GM23248 (cell line): ENCODE measurements around the gene VWF. TPM values are rescaled to one million over a fixed set of nuclear protein-coding genes. Genes with fewer than 3 reads are reported as not detected.

Source experiments
- DNase-seq: peaks from one replicate; pipeline ENCODE4 v3.0.0-alpha.2; 2015
- H2AFZ ChIP-seq: fragments of 200-600 bp; sonication (generic); 2 replicates; pipeline ENCODE4 v1.6.1; 2016; ENCODE audit warnings: antibody characterized with exemption
- H3F3A ChIP-seq: fragments of 200-600 bp; sonication (generic); 2 replicates; pipeline ENCODE4 v1.6.1; 2016; ENCODE audit warnings: mild to moderate bottlenecking, antibody characterized with exemption, mixed run types; ENCODE audit not compliant: insufficient read depth
- H3K27ac ChIP-seq: fragments of 200-600 bp; sonication (generic); 2 replicates; pipeline ENCODE4 v1.5.1; 2016; ENCODE audit warnings: mild to moderate bottlenecking
- H3K27me3 ChIP-seq: fragments of 200-600 bp; sonication (generic); replicated peaks from 2 replicates; pipeline ENCODE4 v1.6.1; 2016; ENCODE audit warnings: mild to moderate bottlenecking; ENCODE audit not compliant: insufficient read depth
- H3K36me3 ChIP-seq: fragments of 200-600 bp; sonication (generic); 2 replicates; pipeline ENCODE4 v1.6.1; 2016; ENCODE audit warnings: low read depth, mild to moderate bottlenecking
- H3K4me1 ChIP-seq: fragments of 200-600 bp; sonication (generic); 2 replicates; pipeline ENCODE4 v1.6.1; 2016; ENCODE audit warnings: mild to moderate bottlenecking; ENCODE audit not compliant: insufficient read depth
- H3K4me2 ChIP-seq: fragments of 200-600 bp; sonication (generic); one replicate; pipeline ENCODE4 v1.6.1; 2016; ENCODE audit warnings: mild to moderate bottlenecking; ENCODE audit not compliant: unreplicated experiment
- H3K4me3 ChIP-seq: fragments of 200-600 bp; sonication (generic); 2 replicates; pipeline ENCODE4 v1.5.1; 2016; ENCODE audit warnings: mild to moderate bottlenecking
- H3K79me2 ChIP-seq: fragments of 200-600 bp; sonication (generic); 2 replicates; pipeline ENCODE4 v1.6.1; 2016; ENCODE audit warnings: mild to moderate bottlenecking; ENCODE audit not compliant: insufficient read depth
- H3K9ac ChIP-seq: fragments of 200-600 bp; sonication (generic); 2 replicates; pipeline ENCODE4 v1.6.1; 2016; ENCODE audit warnings: mild to moderate bottlenecking
- H3K9me2 ChIP-seq: fragments of 200-600 bp; sonication (generic); 2 replicates; pipeline ENCODE4 v1.6.1; 2016; ENCODE audit warnings: mixed run types, mild to moderate bottlenecking, moderate library complexity; ENCODE audit not compliant: insufficient read depth
- H3K9me3 ChIP-seq: fragments of 200-600 bp; sonication (generic); one replicate; pipeline ENCODE4 v1.6.1; 2017; ENCODE audit warnings: low read depth
- H4K20me1 ChIP-seq: fragments of 200-600 bp; sonication (generic); 2 replicates; pipeline ENCODE4 v1.6.0; 2016; ENCODE audit not compliant: insufficient read depth
- EZH2 ChIP-seq: fragments of 200-600 bp; sonication (generic); IDR thresholded peaks from 2 replicates; pipeline ENCODE4 v1.6.1; 2018; ENCODE audit warnings: antibody characterized with exemption, mild to moderate bottlenecking; ENCODE audit not compliant: insufficient read depth, poor library complexity, severe bottlenecking
- EZH2phosphoT487 ChIP-seq: fragments of 200-600 bp; sonication (generic); IDR thresholded peaks from 2 replicates; pipeline ENCODE4 v1.6.1; 2018; ENCODE audit warnings: antibody characterized with exemption, moderate library complexity, mild to moderate bottlenecking, low read depth; ENCODE audit not compliant: insufficient read depth
- WGBS, 2 experiments: methylation state at CpG; one replicate each; pipeline ENCODE4 v1.1.6; 2015 to 2017; ENCODE audit warnings: low lambda C conversion rate in 2 of 2, low coverage in 1 of 2; ENCODE audit errors: missing lambda C conversion rate in 2 of 2; 5-methylcytosine and 5-hydroxymethylcytosine counted together
- in situ Hi-C: fragments of 300-500 bp; cut with MboI; formaldehyde crosslinking; loops from 2 replicates; pipeline ENCODE4 v1.15.0; 2020
- polyA plus RNA-seq: library from polyadenylated mRNA; unstranded; fragments of >200 nt; fragmentation: Nextera tagmentation; extraction: Ambion mirVana; gene quantifications from 2 replicates; pipeline ENCODE4 v1.2.1, GENCODE V29; 2016
- total RNA-seq: library from RNA; depleted of rRNA; stranded (reverse); fragments of >200 nt; shearing (Covaris generic); gene quantifications from 2 replicates; pipeline ENCODE4 v1.2.3, GENCODE V29; 2014

Gene VWF
- total and polyA plus RNA-seq, 2 experiments from 2014 or later: 0.14 TPM; not detected in 1

DNA sequence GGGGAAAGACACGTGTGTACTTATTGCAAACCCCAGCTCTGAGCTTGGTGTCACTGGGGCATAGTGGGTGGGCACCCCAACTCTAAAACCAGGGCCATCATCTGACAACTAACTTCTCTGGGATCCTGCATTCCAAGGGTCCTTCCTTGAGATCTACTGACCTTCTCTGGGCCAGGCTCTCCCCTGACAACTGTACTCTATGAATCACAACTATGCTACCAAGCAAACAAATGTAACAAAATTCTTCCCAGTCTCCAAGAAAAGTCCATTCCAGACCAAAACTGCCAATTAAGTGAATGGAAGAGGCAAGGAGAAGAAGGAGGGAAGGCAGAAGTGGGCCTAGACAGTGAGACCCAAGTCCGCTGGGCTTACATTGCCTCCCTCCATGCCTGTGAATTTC, 38.2 kb downstream of the VWF start:
- H3K9me3 ChIP-seq: no peaks in the 10 kb centered on the region
- peaks cover 20% of the 10 kb centered on the region for H3F3A ChIP-seq
- DNase-seq: no peak
- H3K9ac ChIP-seq: no peak overlapping the region
- H3K4me3 ChIP-seq: no peak overlapping the region
- no peaks in the 10 kb centered on the region for H3K79me2 ChIP-seq
- no peak overlapping the region for H2AFZ ChIP-seq
- 97 to 100% methylated on average over 2 of the region's 2 CpGs for WGBS, 2 experiments
- H3K4me1 ChIP-seq: peaks cover 41% of the 10 kb centered on the region
- no peaks in the 10 kb centered on the region for H3K27me3 ChIP-seq
- TF ChIP-seq EZH2: no peak
- TF ChIP-seq EZH2phosphoT487: no peak
- H3K4me2 ChIP-seq: no peak overlapping the region
- H3K27ac ChIP-seq: no peak overlapping the region
- H4K20me1 ChIP-seq: no peaks in the 10 kb centered on the region
- in situ Hi-C loops: no loop called here
- H3K36me3 ChIP-seq: no peaks in the 10 kb centered on the region
- H3K9me2 ChIP-seq: no peaks in the 10 kb centered on the region

DNA sequence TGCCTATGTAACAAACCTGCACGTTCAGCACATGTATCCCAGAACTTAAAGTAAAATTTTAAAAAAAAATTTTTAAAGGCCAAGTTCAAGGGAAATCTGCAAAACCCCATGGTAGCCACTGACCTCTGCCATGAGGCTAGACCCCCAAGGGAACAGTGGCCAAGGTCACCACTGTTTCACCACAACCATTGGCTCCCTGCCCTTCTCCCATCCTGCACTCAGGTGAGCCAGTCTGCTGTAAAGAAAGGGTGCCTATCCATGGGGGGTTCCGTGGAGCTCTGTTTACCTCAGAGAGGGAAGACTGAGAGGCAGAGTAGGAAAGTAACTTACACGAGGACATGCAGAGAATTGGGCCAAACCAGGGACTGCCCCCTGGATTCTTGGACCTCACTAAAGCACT, 38.6 kb downstream of the VWF start:
- H3K9me2 ChIP-seq: no peaks in the 10 kb centered on the region
- in situ Hi-C loops: no loop called here
- no peak overlapping the region for H3K27ac ChIP-seq

DNA sequence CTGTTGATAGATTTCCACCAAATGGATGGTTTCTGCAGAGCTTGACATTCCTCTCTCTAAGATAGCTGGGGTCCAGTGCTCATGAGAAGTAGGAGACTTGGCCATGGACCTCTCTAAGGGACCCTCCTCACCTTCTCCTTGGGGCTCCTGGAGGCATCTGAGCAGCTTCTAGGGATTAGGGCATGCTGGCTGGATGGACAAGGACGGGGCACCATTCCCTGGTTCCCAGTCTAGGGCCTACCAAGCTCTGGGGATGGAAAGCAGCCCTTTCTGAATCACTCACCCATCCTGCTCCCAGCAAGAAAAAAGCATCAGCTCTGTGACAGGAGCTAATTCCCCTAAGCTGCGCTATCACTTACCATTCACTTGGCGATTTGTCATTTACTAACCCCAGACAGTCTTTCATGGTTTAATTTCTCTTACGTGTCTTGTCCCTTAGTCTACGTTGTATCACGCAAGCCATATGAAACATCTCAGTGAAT, 39.5 kb downstream of the VWF start:
- 98% methylated on average over 6 of the region's 6 CpGs for WGBS, 2 experiments
- H3K4me1 ChIP-seq: peaks cover 41% of the 10 kb centered on the region

More for the DNA sequence above, 38.6 kb downstream of the VWF start:
- H3K27me3 ChIP-seq: no peaks in the 10 kb centered on the region
- H3K79me2 ChIP-seq: no peaks in the 10 kb centered on the region
- H3F3A ChIP-seq: peaks cover 20% of the 10 kb centered on the region
- no peak overlapping the region for H2AFZ ChIP-seq
- H3K9me3 ChIP-seq: no peaks in the 10 kb centered on the region
- peaks cover 41% of the 10 kb centered on the region for H3K4me1 ChIP-seq
- H4K20me1 ChIP-seq: no peaks in the 10 kb centered on the region
- WGBS, 2 experiments: 92 to 97% methylated on average over 3 of the region's 3 CpGs
- H3K4me2 ChIP-seq: no peak overlapping the region
- H3K4me3 ChIP-seq: no peak overlapping the region
- TF ChIP-seq EZH2phosphoT487 (no peak), EZH2 (no peak)
- DNase-seq: no peak
- H3K9ac ChIP-seq: no peak overlapping the region
- H3K36me3 ChIP-seq: no peaks in the 10 kb centered on the region

DNA sequence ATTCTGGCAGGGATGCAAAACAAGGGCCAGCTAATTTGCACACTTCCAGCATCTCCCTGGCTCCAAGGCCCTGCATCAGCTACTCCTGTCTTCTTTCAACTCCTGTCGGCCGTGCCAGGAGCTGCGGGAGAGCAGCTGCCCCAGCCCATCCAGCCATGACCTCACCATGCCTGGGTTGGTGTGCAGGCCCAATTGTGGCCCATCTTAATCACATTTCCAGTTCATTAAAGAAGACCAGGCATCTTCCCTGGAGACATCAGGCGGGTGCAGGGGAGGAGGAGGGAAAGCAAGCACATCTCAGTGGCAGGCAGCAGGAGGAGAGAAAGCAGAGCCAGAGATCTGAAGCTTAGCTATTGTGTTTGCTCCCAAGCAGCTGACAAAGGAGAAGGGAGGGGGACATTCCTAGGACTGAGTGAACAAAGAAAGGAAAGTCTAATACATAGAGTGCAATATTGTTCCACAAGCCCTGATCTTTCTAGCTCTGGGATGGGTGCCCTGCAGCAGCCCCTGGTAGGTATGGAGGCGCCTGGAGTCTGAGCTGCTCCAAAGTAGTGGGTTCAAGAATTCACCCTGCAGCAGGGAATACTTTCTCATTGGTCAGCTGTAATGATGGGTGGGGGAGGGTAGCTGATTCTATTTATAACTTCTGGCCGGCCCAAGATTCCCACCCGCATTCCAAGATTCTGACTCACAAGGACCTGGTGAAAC, 40.1 kb downstream of the VWF start:
- Histone ChIP-seq H3K4me3 (no peak overlapping the region), H3K4me2 (peak overlapping the region; percentile 23), H3K36me3 (no peaks in the 10 kb centered on the region), H3K9me2 (no peaks in the 10 kb centered on the region), H4K20me1 (no peaks in the 10 kb centered on the region), H3K9ac (no peak overlapping the region), H2AFZ (no peak overlapping the region), H3K4me1 (peaks cover 37% of the 10 kb centered on the region), H3K79me2 (no peaks in the 10 kb centered on the region), H3K27ac (0 out of 2 replicates have a peak overlapping the region, but pooled peaks have one; percentile 9), H3K9me3 (no peaks in the 10 kb centered on the region), H3F3A (peaks cover 16% of the 10 kb centered on the region), H3K27me3 (no peaks in the 10 kb centered on the region)
- 38 to 39% methylated on average over 7 of the region's 7 CpGs for WGBS, 2 experiments
- in situ Hi-C loops: no loop called here
- DNase-seq: peak; percentile 79
- no peak for TF ChIP-seq EZH2phosphoT487
- no peak for TF ChIP-seq EZH2

More for the DNA sequence above, 39.5 kb downstream of the VWF start:
- no peaks in the 10 kb centered on the region for H3K79me2 ChIP-seq
- DNase-seq: no peak
- H3K9me2 ChIP-seq: no peaks in the 10 kb centered on the region
- TF ChIP-seq EZH2: no peak
- no peak for TF ChIP-seq EZH2phosphoT487
- H3K4me3 ChIP-seq: no peak overlapping the region
- H3K9me3 ChIP-seq: no peaks in the 10 kb centered on the region
- no peak overlapping the region for H2AFZ ChIP-seq
- in situ Hi-C loops: no loop called here
- no peak overlapping the region for H3K27ac ChIP-seq
- H3K27me3 ChIP-seq: no peaks in the 10 kb centered on the region
- no peaks in the 10 kb centered on the region for H3K36me3 ChIP-seq
- no peak overlapping the region for H3K9ac ChIP-seq
- peak overlapping the region; percentile 23 for H3K4me2 ChIP-seq
- H4K20me1 ChIP-seq: no peaks in the 10 kb centered on the region
- H3F3A ChIP-seq: peaks cover 20% of the 10 kb centered on the region
